ENCODE measurements around the gene ASTL.

The ASTL gene

DNA sequence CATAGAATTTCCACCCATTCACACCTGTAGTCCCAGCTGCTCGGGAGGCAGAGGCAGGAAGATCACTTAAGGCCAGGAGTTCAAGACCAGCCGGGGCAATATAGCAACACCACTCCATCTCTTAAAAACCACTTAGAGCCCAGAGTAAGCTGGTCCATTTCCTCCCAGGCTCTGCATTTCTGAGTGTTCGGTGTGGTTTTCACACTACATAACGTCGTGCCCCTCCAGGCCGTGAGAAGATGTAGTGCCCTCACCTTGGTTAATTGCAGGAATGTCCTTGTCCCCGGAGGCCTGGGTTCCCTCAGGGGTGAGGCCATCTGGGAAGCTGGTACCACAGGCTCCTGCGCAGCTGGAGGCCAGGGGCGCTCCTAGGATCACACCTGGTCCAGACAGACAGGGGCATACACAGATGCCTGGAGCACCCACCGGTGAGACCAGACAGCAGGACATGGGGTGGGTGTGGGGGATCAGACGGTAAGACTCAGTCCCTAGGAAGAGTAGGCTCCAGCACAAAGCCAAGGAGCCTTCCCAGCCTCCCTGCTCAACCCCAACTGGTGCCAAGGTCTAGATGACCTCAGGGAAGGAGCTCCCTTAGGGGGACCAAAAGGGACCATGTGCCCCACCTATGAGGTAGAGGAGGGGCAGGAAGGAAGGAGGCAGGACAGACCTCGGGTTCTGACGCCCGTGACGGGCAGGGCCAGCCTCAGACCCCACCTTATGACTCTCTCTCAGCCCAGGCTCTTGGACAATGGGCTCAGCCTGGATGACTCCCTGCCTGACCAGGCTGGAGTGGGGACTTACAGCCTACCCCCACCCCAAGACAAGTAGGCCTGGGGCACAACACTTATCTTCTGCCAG, 752 bp downstream of the ASTL start:
- no peak for DNase-seq (ENCODE audit: low read depth)
- no peak overlapping the region for H3K4me3 ChIP-seq (ENCODE audit: low read length)
- TF ChIP-seq, protein P1, sequence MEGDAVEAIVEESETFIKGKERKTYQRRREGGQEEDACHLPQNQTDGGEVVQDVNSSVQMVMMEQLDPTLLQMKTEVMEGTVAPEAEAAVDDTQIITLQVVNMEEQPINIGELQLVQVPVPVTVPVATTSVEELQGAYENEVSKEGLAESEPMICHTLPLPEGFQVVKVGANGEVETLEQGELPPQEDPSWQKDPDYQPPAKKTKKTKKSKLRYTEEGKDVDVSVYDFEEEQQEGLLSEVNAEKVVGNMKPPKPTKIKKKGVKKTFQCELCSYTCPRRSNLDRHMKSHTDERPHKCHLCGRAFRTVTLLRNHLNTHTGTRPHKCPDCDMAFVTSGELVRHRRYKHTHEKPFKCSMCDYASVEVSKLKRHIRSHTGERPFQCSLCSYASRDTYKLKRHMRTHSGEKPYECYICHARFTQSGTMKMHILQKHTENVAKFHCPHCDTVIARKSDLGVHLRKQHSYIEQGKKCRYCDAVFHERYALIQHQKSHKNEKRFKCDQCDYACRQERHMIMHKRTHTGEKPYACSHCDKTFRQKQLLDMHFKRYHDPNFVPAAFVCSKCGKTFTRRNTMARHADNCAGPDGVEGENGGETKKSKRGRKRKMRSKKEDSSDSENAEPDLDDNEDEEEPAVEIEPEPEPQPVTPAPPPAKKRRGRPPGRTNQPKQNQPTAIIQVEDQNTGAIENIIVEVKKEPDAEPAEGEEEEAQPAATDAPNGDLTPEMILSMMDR (conservative IDR thresholded peaks at IDR 0.05; ENCODE audit: low read length), result no peak

DNA sequence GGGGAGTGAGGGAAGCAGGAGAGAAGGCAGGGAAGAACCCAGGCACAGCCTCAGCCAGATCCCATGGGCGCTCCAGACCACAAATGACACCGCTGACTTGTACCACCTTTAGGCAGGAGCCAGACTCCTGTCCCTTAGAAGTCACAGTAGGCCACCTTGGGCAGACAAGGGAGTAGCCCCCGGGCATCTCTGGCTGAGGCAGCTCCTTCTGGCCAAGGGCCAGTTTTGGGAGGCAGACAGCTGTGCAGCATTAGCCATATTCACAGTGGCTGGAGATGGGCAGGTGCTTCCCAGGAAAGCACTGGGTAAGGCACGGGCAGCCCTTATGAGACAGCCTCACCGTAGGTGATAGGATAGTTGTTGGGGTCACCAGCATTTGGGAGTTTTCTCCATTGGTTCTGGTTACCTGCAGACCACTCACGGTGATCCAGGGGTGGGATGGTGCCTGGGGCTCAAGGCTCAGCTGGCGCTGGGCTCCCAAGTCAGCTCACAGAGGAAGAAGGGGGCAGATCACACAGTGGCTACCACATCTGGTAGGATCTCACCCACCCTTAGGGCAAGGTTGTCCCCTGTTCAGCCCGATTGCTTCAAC, 2.1 kb downstream of the ASTL start:
- TF ChIP-seq, protein P1 (conservative IDR thresholded peaks at IDR 0.05; ENCODE audit: low read length), result no peak
- no peak overlapping the region for H3K4me3 ChIP-seq (ENCODE audit: low read length)
- DNase-seq (ENCODE audit: low read depth), result no peak

DNA sequence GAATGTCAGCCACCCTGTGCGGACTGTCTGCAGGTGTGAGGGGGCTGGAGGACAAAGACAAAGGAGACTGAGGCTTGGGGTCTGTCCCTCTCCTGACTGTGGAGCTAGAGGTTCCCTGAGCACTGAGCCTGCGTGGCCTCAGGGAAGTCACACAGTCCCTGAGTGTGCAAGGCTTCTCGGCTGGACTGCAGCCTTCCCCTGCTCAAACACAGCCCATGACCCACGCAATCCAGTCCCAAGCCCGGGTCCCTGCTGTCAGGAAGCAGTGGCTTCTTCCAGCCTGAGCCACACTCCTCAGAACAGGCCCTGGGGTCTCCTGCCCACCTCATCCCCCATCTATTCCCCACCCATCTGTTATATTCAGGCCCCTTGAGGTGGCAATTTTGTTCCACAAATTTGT, 2.7 kb downstream of the ASTL start:
- TF ChIP-seq, protein P1 (conservative IDR thresholded peaks at IDR 0.05; ENCODE audit: low read length), result no peak
- no peak overlapping the region for H3K4me3 ChIP-seq (ENCODE audit: low read length)
- no peak for DNase-seq (ENCODE audit: low read depth)

DNA sequence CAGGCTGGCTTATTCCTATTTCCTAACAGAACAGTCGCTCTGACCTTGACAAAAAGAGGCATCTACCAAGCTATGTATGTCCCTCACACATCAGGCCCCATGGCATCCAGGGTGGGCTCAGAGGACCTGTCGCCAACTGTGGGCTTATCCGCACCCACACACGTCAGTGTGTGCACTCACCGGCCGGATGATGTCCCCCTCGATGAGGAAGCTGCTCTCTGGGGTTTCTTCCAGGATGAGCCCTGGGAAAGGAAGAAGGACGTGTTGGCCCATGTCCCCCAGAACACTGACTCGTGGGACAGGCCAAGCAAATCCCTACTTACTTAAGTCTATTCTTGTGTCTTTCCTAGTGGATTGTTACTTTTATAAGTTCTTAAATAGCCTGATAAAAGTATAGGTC, 3.1 kb downstream of the ASTL start:
- DNase-seq (ENCODE audit: low read depth), result no peak
- TF ChIP-seq, protein P1 (conservative IDR thresholded peaks at IDR 0.05; ENCODE audit: low read length), result no peak
- no peak overlapping the region for H3K4me3 ChIP-seq (ENCODE audit: low read length)

DNA sequence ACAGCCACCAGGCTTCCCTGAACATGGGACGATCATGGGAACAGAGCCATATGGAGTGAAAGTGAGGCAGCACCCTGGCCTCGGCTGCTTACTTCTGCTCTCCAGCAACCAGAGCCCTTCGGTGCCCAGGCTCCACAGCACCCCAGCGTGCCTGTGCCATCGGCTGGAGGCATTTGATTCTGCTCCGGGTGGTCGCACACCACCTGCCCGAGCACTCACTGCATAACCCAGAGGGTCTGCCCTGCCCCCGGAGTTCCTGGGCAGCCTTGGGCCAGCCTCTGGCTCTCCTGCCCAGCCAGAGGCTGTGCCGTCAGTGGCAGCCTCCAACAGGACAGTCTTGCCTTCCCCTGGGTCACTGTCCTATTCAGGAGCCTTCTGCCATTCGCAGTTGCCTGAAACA, 3.9 kb downstream of the ASTL start:
- H3K4me3 ChIP-seq (ENCODE audit: low read length), result no peak overlapping the region
- DNase-seq (ENCODE audit: low read depth), result no peak
- TF ChIP-seq, protein P1 (conservative IDR thresholded peaks at IDR 0.05; ENCODE audit: low read length), result no peak

DNA sequence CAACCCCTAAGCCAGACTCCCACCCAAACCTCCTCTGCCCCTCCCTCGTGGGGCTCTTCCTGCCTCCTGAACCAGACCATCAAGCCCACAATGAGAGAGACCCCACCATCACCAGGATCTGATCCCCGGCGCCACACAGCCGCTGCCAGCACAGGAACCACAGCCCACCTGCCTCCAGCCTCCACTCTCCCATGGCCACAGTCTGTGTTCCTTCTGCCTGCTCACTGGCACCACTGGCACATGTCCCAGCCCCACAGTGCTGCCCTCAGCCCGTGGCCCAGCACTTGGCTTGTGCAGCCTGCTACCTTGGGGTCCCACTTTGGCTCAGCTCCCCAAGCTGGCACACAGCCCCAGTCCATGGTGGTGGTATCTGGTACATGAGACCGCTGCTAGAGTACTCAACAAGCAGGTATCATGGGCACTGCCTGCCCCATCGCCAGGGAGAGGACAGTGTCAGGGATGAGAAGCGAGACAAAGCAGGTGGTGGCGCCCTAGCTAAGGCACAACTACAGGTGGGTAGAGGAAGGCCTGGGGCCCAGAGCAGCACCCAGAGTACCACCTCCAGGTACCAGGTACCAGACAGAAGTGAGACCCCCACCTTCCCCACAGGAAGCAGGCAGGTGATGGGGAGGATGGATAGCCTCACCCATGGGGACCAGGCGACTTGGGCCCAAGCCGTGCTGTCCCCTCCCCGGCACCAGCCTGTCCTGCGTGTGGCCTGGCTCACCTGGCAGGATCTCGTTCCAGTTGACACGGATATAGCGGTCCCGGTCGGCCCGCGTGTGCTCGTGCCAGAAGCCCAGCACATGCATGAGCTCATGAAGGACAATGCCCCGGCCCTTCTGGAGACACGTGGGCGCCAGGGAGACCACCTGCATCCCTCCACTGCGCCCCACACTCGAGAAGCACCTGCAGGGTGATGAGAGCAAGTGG, 6.2 kb downstream of the ASTL start:
- H3K4me3 ChIP-seq (ENCODE audit: low read length), result no peak overlapping the region
- no peak for DNase-seq (ENCODE audit: low read depth)
- TF ChIP-seq, protein P1 (conservative IDR thresholded peaks at IDR 0.05; ENCODE audit: low read length), result no peak
